ENCODE results near the gene NPAS3.

The NPAS3 gene

GRCh38 chr14:33730156-33730555 lies 791.5 kb downstream of the NPAS3 start:
- no peak for DNase-seq

DNA sequence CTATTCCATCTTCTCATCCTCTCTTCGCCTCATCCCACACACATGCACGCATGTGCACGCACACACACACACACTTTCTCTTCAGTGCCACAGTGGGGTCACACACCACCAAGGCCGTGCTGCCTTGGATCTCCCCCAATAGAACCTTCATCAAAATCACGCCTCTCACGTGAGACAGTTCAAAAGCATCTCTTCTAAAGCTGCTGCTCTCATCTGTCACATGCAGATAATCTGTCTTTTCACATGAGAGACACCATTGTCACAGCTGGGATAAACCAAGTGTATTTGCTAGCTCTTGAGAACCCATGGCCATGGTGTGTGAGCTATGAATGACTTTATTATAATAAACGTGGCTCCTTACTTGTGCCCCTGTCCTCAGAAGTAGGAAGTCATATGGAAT lies 793.5 kb downstream of the NPAS3 start:
- DNase-seq = no peak

DNA sequence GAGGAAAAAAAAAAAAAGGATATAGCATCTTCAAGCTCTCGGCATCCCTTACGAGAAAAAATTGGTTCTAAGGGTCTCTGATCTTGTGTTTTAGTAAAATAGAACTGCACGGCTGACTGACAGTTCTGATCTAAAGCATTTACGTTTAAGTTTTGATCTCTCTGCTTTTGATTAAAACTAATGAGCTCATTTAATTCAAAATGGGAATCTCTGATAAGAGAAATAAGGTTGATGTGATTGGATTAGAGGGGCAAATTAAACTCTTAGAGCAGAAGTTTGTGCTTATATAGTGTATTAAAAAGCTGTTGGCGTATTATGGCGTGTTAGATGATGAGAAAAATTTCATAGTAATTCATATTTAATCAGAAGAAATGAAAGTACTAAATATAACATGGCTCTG lies 794.6 kb downstream of the NPAS3 start:
- DNase-seq = no peak

DNA sequence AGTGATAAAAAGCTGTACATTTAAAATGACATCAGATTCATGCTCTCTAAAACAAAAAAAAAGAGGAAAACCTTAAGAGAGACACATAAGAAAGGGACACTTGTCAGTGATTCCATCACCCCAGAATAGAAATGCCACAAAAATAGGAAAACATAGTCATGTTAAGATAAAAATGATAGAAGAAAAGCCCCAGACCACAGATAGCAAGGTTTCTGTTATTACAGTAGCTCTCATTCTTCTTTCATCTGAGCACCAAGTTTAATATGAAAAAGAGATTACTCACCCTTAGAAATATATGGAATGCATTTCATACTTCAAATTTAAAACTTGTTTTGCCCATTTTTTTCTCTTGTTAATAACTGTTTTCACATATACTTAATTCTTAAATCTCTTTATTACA lies 795.0 kb downstream of the NPAS3 start:
- DNase-seq = no peak

- DNase-seq = no peak
These were observed 795.7 kb downstream of the NPAS3 start for GRCh38 chr14:33734387-33734786.

DNA sequence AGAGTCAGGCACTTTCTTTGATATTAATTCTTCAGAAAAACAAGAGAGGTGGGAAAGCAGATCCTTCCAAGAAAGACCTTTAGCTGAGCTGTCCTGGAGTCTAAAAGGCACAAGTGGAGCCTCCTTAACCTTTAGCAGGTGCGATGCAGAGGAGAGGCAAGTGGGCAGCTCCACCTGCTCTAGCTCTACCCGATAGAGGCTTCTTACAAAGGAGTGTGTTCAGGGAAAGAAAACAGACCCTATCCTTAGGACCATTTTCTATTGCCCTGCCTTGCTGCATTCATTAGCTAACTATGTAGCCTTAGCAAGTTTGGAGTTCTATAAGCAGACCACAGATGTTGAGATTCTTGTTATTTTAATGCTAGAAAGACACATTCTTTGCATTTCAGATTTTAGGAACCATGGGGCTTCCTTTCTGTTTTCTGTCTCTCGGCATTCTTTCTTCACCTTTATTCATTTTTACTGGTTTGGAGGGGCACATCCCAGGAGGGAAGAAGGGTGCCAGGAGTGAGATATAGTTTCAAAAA lies 797.7 kb downstream of the NPAS3 start:
- no peak for DNase-seq

GRCh38 chr14:33736979-33737378 lies 798.3 kb downstream of the NPAS3 start:
- no peak for DNase-seq

DNA sequence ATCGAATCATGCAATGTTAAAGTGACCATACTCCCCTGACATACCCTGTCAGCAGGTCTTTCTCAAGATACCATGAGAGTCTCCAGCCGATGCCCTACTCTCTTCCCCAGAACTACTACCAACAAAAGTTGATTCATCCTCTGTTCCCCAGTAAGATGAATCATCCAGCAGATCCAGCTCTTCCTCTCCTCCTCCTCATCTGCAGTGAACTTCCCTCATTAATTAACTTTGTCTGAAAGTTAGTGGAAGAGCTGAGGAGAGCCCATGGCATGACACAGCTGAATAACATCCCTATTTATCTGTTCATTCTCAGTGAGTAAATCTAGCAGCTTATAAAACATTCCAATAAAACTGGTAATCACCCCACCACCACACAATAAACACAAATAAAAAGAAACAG lies 798.8 kb downstream of the NPAS3 start:
- DNase-seq = peak; percentile 92

DNA sequence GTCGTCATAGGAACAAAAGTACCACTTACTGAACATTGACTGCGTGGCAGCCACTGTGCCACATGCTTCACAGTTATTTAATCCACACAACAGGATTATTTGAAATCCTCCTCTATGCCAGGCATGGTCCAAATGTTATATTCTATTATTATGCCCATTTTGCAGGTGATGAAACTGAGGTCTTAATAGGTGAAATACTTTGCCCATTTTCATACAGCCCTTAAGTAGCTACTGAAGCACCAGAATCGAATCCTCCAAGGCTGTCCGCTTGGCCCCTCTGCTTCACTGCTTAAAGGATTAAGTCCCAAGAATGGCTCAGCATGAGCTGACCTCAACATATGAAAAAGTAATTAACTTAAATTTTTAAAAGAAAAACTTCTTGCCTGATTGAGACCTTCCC lies 799.4 kb downstream of the NPAS3 start:
- no peak for DNase-seq

GRCh38 chr14:33738491-33738890 lies 799.8 kb downstream of the NPAS3 start:
- no peak for DNase-seq

- DNase-seq = no peak
These were observed 801.9 kb downstream of the NPAS3 start for GRCh38 chr14:33740531-33740930.

GRCh38 chr14:33742166-33742565 lies 803.5 kb downstream of the NPAS3 start:
- DNase-seq = peak; percentile 35

- no peak for DNase-seq
These were observed 806.5 kb downstream of the NPAS3 start for GRCh38 chr14:33745163-33745562.

GRCh38 chr14:33747749-33748148 lies 809.1 kb downstream of the NPAS3 start:
- DNase-seq = no peak

DNA sequence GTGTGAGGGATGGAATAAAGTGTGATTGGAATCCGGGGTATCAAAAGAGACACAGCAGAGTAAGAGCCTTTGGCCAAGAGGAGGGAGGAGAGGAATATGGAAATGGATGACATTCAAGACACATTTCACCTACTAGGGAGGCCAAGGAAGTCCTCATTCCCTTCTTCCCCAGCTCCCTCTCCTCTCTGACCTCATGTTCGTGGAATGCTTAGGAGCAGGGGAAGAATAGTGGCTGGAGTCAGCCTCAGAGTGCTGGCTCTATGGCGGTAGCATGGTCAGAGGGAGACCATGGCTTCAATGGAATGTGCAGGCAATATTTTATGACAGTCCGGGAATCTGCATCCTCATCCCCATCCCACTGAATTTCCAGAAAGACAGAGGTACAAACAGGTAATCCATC lies 815.6 kb downstream of the NPAS3 start:
- peak; percentile 80 for DNase-seq

GRCh38 chr14:33755358-33755757 lies 816.7 kb downstream of the NPAS3 start:
- no peak for DNase-seq

DNA sequence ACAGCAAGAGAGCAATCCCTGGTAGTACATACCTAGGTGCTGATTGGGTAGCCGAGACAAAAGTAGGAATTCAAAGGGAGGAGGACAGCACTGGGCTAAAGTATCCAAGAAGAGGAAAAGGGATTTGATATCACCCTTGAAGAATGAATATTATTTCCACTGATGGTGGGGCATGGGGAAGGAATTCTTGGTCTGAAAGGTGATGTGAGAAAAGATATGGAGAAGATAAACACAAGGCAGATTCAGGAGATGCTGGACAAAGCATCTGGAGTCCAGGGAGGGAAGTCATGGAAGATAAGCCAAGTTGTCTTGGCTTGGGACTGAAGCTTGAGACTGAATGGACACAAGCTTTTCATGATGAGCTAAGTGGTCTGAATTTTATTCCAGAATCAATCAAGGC lies 818.2 kb downstream of the NPAS3 start:
- no peak for DNase-seq

GRCh38 chr14:33758547-33758946 lies 819.9 kb downstream of the NPAS3 start:
- no peak for DNase-seq

- no peak for DNase-seq
These were observed 823.6 kb downstream of the NPAS3 start for GRCh38 chr14:33762161-33762851.

DNA sequence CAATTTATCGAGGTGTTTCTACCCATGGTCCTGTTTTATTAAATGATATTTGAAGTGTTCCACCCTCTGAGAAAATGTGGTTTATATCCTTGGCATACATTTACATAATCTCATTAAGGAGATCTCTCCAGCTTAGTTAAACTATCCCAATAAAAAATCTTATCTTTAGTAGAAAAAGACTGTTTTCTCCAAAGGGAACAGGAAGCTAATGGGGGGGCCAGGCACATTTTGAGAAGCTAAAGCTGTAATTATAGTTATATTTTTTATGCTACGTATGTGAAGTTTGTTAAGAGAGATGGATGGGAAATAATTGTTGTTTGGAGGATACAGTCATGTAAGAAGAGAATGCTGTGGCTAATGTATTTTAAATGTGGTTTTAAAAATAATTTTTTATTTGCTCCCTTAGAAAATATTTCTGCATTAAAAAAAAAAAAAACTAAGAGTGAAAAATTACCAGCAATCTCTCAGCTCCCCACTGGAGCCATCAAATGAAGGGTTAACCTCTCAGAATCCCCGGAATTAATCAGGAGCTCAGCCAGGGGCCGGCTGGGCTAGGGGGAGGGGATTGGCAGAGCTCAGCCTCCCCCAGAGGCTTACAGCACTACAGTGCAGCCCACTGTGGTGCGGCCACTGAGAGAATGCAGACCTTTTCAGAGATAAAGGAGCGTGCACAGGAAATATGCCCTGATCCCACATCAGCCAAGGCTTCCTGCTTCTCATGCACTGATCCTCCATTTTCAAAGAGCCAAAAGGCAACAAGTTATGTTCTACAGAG lies 826.4 kb downstream of the NPAS3 start:
- DNase-seq = peak; percentile 57

GRCh38 chr14:33767586-33768457 lies 829.1 kb downstream of the NPAS3 start:
- peak; percentile 57 for DNase-seq

DNA sequence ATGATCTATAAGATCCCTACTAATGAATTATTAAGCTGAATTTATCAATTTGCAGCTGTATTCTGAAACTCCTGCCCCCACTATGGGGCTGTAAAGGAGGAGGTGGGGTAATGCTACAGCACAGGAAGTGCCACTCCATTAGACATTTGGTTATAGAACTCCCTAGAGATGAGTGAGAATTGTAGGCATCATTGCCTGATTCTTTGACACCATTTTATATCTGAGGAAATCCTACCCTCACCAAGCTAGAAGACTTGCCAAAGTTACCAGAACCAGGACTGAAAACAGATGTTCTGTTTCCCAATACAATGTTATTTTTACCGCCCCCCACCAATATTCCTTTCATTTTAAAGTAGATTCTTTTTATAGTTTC lies 829.8 kb downstream of the NPAS3 start:
- peak; percentile 53 for DNase-seq
